HCT116 (cell line): ENCODE measurements around the gene GPR62. TPM values are rescaled to one million over a fixed set of nuclear protein-coding genes. Genes with fewer than 3 reads are reported as not detected.

Source experiments
- ATAC-seq: fragments of 200-7000 bp; cut with Tn5 transposase; 2 replicates; pipeline ENCODE4 v1.9.1; 2020; ENCODE audit warnings: mild to moderate bottlenecking, moderate library complexity
- BruUV-seq: library from RNA; stranded (reverse); fragments of 400-500 nt; replicated peaks from 2 replicates; lab custom pipeline; 2021; lab: Mats Ljungman, UMichigan
- CTCF ChIA-PET: fragments of 300-600 bp; sonication (Branson Sonifier 250); formaldehyde crosslinking; loops from one replicate; lab custom pipeline; 2021; ENCODE audit warnings: antibody characterized with exemption; lab: Charles Lee
- POLR2A ChIA-PET: fragments of 300-600, 350-600 bp; sonication (Branson Sonifier 250); formaldehyde crosslinking; loops from one replicate; lab custom pipeline; 2021; ENCODE audit warnings: antibody characterized with exemption; lab: Charles Lee
- RAD21 ChIA-PET, 2 experiments: fragments of 300-600 bp; sonication (Branson Sonifier 250); formaldehyde crosslinking; loops; one replicate each; lab custom pipeline; 2023; ENCODE audit warnings: low total read pairs in 2 of 2; ENCODE audit not compliant: uncharacterized antibody in 2 of 2, unreplicated experiment in 2 of 2, low non-redundant PET in 1 of 2; lab: Charles Lee
- DNase-seq: peaks from one replicate; pipeline ENCODE4 v3.0.0-alpha.2; 2010; ENCODE audit warnings: low read depth, low spot score
- H2AFZ ChIP-seq: fragments of 200-600 bp; shearing (Covaris generic), sonication (generic); 2 replicates; pipeline ENCODE4 v1.6.1; 2017; ENCODE audit warnings: low read depth, mixed run types, mixed read lengths, antibody characterized with exemption, low read length; ENCODE audit not compliant: poor library complexity, severe bottlenecking
- H3K27ac ChIP-seq: 2 replicates; pipeline ENCODE4 v1.5.1; 2012; ENCODE audit warnings: low read depth, low read length
- H3K27me3 ChIP-seq: fragments of 200-600 bp; sonication (generic); 2 replicates; pipeline ENCODE4 v1.6.1; 2016; ENCODE audit warnings: mixed run types, low read length, mixed read lengths; ENCODE audit not compliant: insufficient read depth
- H3K36me3 ChIP-seq, 2 experiments: fragments of 200-500 bp in 1 of 2; fragments of 200-600 bp in 1 of 2; sonication (Bioruptor generic) in 1 of 2; sonication (generic) in 1 of 2; 2 replicates each; pipeline versions ENCODE4 v1.5.1 to v1.6.1; 2014 to 2016; ENCODE audit warnings: low read length in 2 of 2, inconsistent platforms in 1 of 2, mixed read lengths in 1 of 2, mixed run types in 1 of 2; ENCODE audit not compliant: insufficient read depth in 2 of 2, control insufficient read depth in 1 of 2
- H3K4me1 ChIP-seq, 2 experiments: fragments of 200-600 bp in 1 of 2; sonication (generic) in 1 of 2; 2 replicates each; pipeline versions ENCODE4 v1.5.1 to v1.6.1; 2012 to 2017; ENCODE audit warnings: low read length in 2 of 2, inconsistent platforms in 1 of 2, mild to moderate bottlenecking in 1 of 2, mixed read lengths in 1 of 2, mixed run types in 1 of 2, moderate library complexity in 1 of 2; ENCODE audit not compliant: insufficient read depth in 2 of 2, control insufficient read depth in 1 of 2
- H3K4me2 ChIP-seq: fragments of 200-600 bp; sonication (generic); 2 replicates; pipeline ENCODE4 v1.6.1; 2017; ENCODE audit warnings: mixed run types, low read length, mixed read lengths
- H3K4me3 ChIP-seq, 2 experiments: fragments of 200-600 bp in 1 of 2; sonication (generic) in 1 of 2; replicated peaks in 1 of 2; 2 replicates each; pipeline ENCODE4 v1.5.1; 2011 to 2016; ENCODE audit warnings: low read length in 2 of 2, control low read depth in 1 of 2, low read depth in 1 of 2, mild to moderate bottlenecking in 1 of 2, mixed read lengths in 1 of 2, mixed run types in 1 of 2
- H3K79me2 ChIP-seq: fragments of 200-600 bp; sonication (generic); 2 replicates; pipeline ENCODE4 v1.6.1; 2017; ENCODE audit warnings: mild to moderate bottlenecking, mixed run types, low read length, moderate library complexity, mixed read lengths; ENCODE audit not compliant: insufficient read depth
- H3K9ac ChIP-seq: fragments of 200-600 bp; sonication (generic); 2 replicates; pipeline ENCODE4 v1.6.1; 2016; ENCODE audit warnings: low read length, mixed read lengths
- H3K9me2 ChIP-seq: fragments of 200-600 bp; sonication (generic), shearing (Covaris generic); 2 replicates; pipeline ENCODE4 v1.6.1; 2017; ENCODE audit warnings: mixed run types, mild to moderate bottlenecking, moderate library complexity; ENCODE audit not compliant: insufficient read depth
- H3K9me3 ChIP-seq, 2 experiments: fragments of 200-500 bp in 1 of 2; fragments of 200-600 bp in 1 of 2; sonication (Bioruptor generic) in 1 of 2; sonication (generic) in 1 of 2; 2 replicates each; pipeline ENCODE4 v1.6.1; 2014 to 2017; ENCODE audit warnings: low read length in 2 of 2, mixed read lengths in 2 of 2, inconsistent platforms in 1 of 2, low read depth in 1 of 2, mild to moderate bottlenecking in 1 of 2, mixed run types in 1 of 2, moderate library complexity in 1 of 2; ENCODE audit not compliant: control insufficient read depth in 1 of 2, insufficient read depth in 1 of 2
- H4K20me1 ChIP-seq: fragments of 200-600 bp; sonication (generic), shearing (Covaris generic); 2 replicates; pipeline ENCODE4 v1.6.1; 2017; ENCODE audit warnings: mixed run types, mild to moderate bottlenecking, moderate library complexity; ENCODE audit not compliant: insufficient read depth
- MAX ChIP-seq: IDR thresholded peaks from 2 replicates; pipeline ENCODE4 v1.6.1; 2012
- SRF ChIP-seq: IDR thresholded peaks from 2 replicates; pipeline ENCODE4 v1.6.1; 2012; ENCODE audit warnings: low read depth
- intact Hi-C: fragments of 100-400 bp; cut with micrococcal nuclease; formaldehyde crosslinking; loops from 2 replicates; pipeline ENCODE4 v1.10.0; 2022
- total RNA-seq: library from RNA; stranded (reverse); gene quantifications from one replicate; pipeline ENCODE4 v1.2.1, GENCODE V29; 2021; ENCODE audit not compliant: unreplicated experiment
- TF ChIP-seq, protein P1 (sequence below): IDR thresholded peaks from 2 replicates; pipeline ENCODE4 v1.6.1; 2012; ENCODE audit warnings: low read depth

The GPR62 gene
- total RNA-seq, 1 experiment from 2014 or later: not detected

GRCh38 chr3:51940648-51941462, 14.3 kb upstream of the GPR62 start:
- BruUV-seq: TSS peak; percentile 66
- Histone ChIP-seq H3K9me3 (no peaks in the 10 kb centered on the region), H3K4me2 (peak overlapping the region; percentile 100), H4K20me1 (0 out of 2 replicates have a peak, but pooled peaks cover 4% of the 10 kb centered on the region), H3K4me3 (peak overlapping the region; percentile 82 to 89), H3K79me2 (peaks cover 51% of the 10 kb centered on the region), H3K27me3 (no peaks in the 10 kb centered on the region), H3K4me1 (peaks cover 23 to 29% of the 10 kb centered on the region in 2 experiments), H3K36me3 (peaks cover 10 to 34% of the 10 kb centered on the region in 2 experiments), H2AFZ (no peak overlapping the region), H3K27ac (peak overlapping the region; percentile 62), H3K9me2 (no peaks in the 10 kb centered on the region), H3K9ac (peak overlapping the region; percentile 85)
- DNase-seq (no peak), ATAC-seq (no peak)
- intact Hi-C loops: loop anchor here (5.0 kb wide), 1 partner anchor 211 kb away; the partner anchor contains the start of gene POC1A
- ChIA-PET POLR2A (interaction anchor here (0.6 to 2.3 kb wide), 8 partner anchors 8 to 52 kb away, joined by 3 to 31 read pairs (median 4); partner anchors contain the start of genes ABHD14B and ACY1), CTCF (interaction anchor here (0.6 to 2.4 kb wide), 21 partner anchors 9 to 439 kb away, joined by 3 to 46 read pairs (median 4); partner anchors contain the start of genes ABHD14A, ABHD14B, ACY1 and IQCF1), RAD21 (interaction anchor here (0.6 to 1.9 kb wide), 5 partner anchors 33 to 116 kb away, joined by 3 to 7 read pairs (median 4); partner anchors contain the start of genes ABHD14B (in 1 of the 2) and RPL29 (in 1 of the 2))
- TF ChIP-seq MAX (no peak), SRF (no peak)
- TF ChIP-seq, protein P1, sequence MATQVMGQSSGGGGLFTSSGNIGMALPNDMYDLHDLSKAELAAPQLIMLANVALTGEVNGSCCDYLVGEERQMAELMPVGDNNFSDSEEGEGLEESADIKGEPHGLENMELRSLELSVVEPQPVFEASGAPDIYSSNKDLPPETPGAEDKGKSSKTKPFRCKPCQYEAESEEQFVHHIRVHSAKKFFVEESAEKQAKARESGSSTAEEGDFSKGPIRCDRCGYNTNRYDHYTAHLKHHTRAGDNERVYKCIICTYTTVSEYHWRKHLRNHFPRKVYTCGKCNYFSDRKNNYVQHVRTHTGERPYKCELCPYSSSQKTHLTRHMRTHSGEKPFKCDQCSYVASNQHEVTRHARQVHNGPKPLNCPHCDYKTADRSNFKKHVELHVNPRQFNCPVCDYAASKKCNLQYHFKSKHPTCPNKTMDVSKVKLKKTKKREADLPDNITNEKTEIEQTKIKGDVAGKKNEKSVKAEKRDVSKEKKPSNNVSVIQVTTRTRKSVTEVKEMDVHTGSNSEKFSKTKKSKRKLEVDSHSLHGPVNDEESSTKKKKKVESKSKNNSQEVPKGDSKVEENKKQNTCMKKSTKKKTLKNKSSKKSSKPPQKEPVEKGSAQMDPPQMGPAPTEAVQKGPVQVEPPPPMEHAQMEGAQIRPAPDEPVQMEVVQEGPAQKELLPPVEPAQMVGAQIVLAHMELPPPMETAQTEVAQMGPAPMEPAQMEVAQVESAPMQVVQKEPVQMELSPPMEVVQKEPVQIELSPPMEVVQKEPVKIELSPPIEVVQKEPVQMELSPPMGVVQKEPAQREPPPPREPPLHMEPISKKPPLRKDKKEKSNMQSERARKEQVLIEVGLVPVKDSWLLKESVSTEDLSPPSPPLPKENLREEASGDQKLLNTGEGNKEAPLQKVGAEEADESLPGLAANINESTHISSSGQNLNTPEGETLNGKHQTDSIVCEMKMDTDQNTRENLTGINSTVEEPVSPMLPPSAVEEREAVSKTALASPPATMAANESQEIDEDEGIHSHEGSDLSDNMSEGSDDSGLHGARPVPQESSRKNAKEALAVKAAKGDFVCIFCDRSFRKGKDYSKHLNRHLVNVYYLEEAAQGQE: no peak
